ENCODE data around the gene CDRT4. TPM values are rescaled to one million over a fixed set of nuclear protein-coding genes. Genes with fewer than 3 reads are reported as not detected.

CDRT4 gene
- total RNA-seq, 1 donor, result 2.9 TPM

GRCh38 chr17:15485045-15485444, 17.6 kb upstream of the CDRT4 start:
- no peak overlapping the region for H3K4me3 ChIP-seq (ENCODE audit: low read depth, low read length)
- TF ChIP-seq CTCF (IDR thresholded peaks at IDR 0.05; ENCODE audit: insufficient read depth, low read length), result no peak

GRCh38 chr17:15483431-15483830, 16.0 kb upstream of the CDRT4 start:
- TF ChIP-seq CTCF (IDR thresholded peaks at IDR 0.05; ENCODE audit: insufficient read depth, low read length), result no peak
- peak; percentile 44 for DNase-seq (ENCODE audit: low read depth)
- no peak overlapping the region for H3K4me3 ChIP-seq (ENCODE audit: low read depth, low read length)

More at GRCh38 chr17:15485045-15485444, 17.6 kb upstream of the CDRT4 start:
- DNase-seq (ENCODE audit: low read depth), result no peak

GRCh38 chr17:15482476-15482875, 15.1 kb upstream of the CDRT4 start:
- DNase-seq (ENCODE audit: low read depth), result no peak
- H3K4me3 ChIP-seq (ENCODE audit: low read depth, low read length), result no peak overlapping the region
- TF ChIP-seq CTCF (IDR thresholded peaks at IDR 0.05; ENCODE audit: insufficient read depth, low read length), result no peak

- no peak overlapping the region for H3K4me3 ChIP-seq (ENCODE audit: low read depth, low read length)
- no peak for TF ChIP-seq CTCF (IDR thresholded peaks at IDR 0.05; ENCODE audit: insufficient read depth, low read length)
- no peak for DNase-seq (ENCODE audit: low read depth)
These were observed 14.1 kb upstream of the CDRT4 start for GRCh38 chr17:15481481-15481880.

GRCh38 chr17:15480204-15480603, 12.8 kb upstream of the CDRT4 start:
- no peak for TF ChIP-seq CTCF (IDR thresholded peaks at IDR 0.05; ENCODE audit: insufficient read depth, low read length)
- no peak overlapping the region for H3K4me3 ChIP-seq (ENCODE audit: low read depth, low read length)
- no peak for DNase-seq (ENCODE audit: low read depth)

GRCh38 chr17:15479703-15480102, 12.3 kb upstream of the CDRT4 start:
- peak; percentile 62 for DNase-seq (ENCODE audit: low read depth)
- no peak overlapping the region for H3K4me3 ChIP-seq (ENCODE audit: low read depth, low read length)
- no peak for TF ChIP-seq CTCF (IDR thresholded peaks at IDR 0.05; ENCODE audit: insufficient read depth, low read length)

- no peak for TF ChIP-seq CTCF (IDR thresholded peaks at IDR 0.05; ENCODE audit: insufficient read depth, low read length)
These were observed 11.4 kb upstream of the CDRT4 start for GRCh38 chr17:15478845-15479244.

More at GRCh38 chr17:15478845-15479244, 11.4 kb upstream of the CDRT4 start:
- no peak overlapping the region for H3K4me3 ChIP-seq (ENCODE audit: low read depth, low read length)
- DNase-seq (ENCODE audit: low read depth), result no peak
